Measurements from ENCODE around the gene LRRC71. TPM values are rescaled to one million over a fixed set of nuclear protein-coding genes. Genes with fewer than 3 reads are reported as not detected.

The LRRC71 gene
- total and polyA plus RNA-seq, 2 of the 13 experiments (the other 11 are each of a cell fraction or from before 2014, with no cell fraction given) = not detected

GRCh38 chr1:156892190-156893047 is 28.0 kb upstream of the LRRC71 start (continued):
- TF ChIP-seq PREB (CRISPR knock-in tag; IDR thresholded peaks at IDR 0.05) (no peak), KDM2A (CRISPR knock-in tag; IDR thresholded peaks at IDR 0.05; ENCODE audit: borderline replicate concordance, low read depth) (peak; percentile 81), KLF12 (CRISPR knock-in tag; IDR thresholded peaks at IDR 0.05; ENCODE audit: borderline replicate concordance) (0 out of 2 replicates have a peak, but pooled peaks have one; percentile 61), ZNF232 (CRISPR knock-in tag; IDR thresholded peaks at IDR 0.05; ENCODE audit: borderline replicate concordance) (no peak), CBX5 (CRISPR knock-in tag; IDR thresholded peaks at IDR 0.05; ENCODE audit: borderline replicate concordance) (no peak), HDAC2 (CRISPR knock-in tag; IDR thresholded peaks at IDR 0.05) (0 out of 2 replicates have a peak, but pooled peaks have one; percentile 22)

- FAIRE-seq = no peak
- Histone ChIP-seq H3K79me2 (ENCODE audit: insufficient read depth, low read length) (no peaks in the 10 kb centered on the region), H4K20me1 (ENCODE audit: insufficient read depth, low read length) (no peaks in the 10 kb centered on the region), H3K27ac (ENCODE audit: extremely low read length, insufficient read depth, low read length) (no peak within 1 kb of the TSS), H3K27me3 (ENCODE audit: control insufficient read depth in 1 of 2, insufficient read depth in 2 of 2, low read length in 2 of 2) (peaks cover 4 to 65% of the 10 kb centered on the region in 2 experiments; a peak in 4 of 5 replicates), H3K4me1 (ENCODE audit: insufficient read depth, low read length) (peaks cover 21% of the 10 kb centered on the region), H3K9me3 (ENCODE audit: low read length) (no peaks in the 10 kb centered on the region), H3K4me3 (replicated peaks in 1 of 3; ENCODE audit: insufficient read depth in 1 of 3, low read depth in 2 of 3, low read length in 3 of 3) (0 out of 6 replicates have a peak within 1 kb of the TSS, but pooled peaks of 1 of the 3 experiments have one; percentile 11), H2AFZ (ENCODE audit: low read length) (no peak within 1 kb of the TSS), H3K36me3 (replicated peaks in 1 of 2; ENCODE audit: control insufficient read depth in 1 of 2, insufficient read depth in 2 of 2, low read length in 2 of 2) (no peaks in the 10 kb centered on the region), H3K9ac (ENCODE audit: insufficient read depth, low read depth, low read length) (no peak within 1 kb of the TSS), H3K4me2 (ENCODE audit: low read depth, low read length) (no peak within 1 kb of the TSS)
- no peak for DNase-seq (ENCODE audit: low spot score)
- ChIA-PET POLR2A (no interaction called here), CTCF (ENCODE audit: low intra/inter-chr PET ratio, low total read pairs) (interaction anchor here (0.6 to 2.8 kb wide), 4 partner anchors 26 to 181 kb away, joined by 3 to 23 read pairs (median 8); partner anchors contain the start of gene LRRC71)
- no TSS peak for BruUV-seq (replicated peaks)
- intact Hi-C loops (cut with micrococcal nuclease; ENCODE audit: unreplicated experiment) (no loop called here), in situ Hi-C loops (cut with HindIII; ENCODE audit: extremely low pct_ligation_motif_present, low pct_unique_long_range_greater_than_20kb) (loop anchor here (5.0 kb wide), 1 partner anchor 34 kb away; no protein-coding TSS in a partner anchor)
- TF ChIP-seq ZNF629 (CRISPR knock-in tag; conservative IDR thresholded peaks at IDR 0.05) (peak; percentile 81), NCOR1 (IDR thresholded peaks at IDR 0.05; ENCODE audit: borderline replicate concordance, low read length) (no peak), ZMYM3 (CRISPR knock-in tag; IDR thresholded peaks at IDR 0.05) (0 out of 2 replicates have a peak, but pooled peaks have one; percentile 27)
- WGBS (ENCODE audit: low lambda C conversion rate) = 46% methylated on average over 54 of the region's 60 CpGs
- no peak for ATAC-seq
Observed at GRCh38 chr1:156893048-156893953, 27.1 kb upstream of the LRRC71 start, which contains the start of gene PEAR1. Gene PEAR1, plus strand, starts transcription at chr1:156893718. Its CDS starts 10,209 bp downstream, at chr1:156903927.

Data from HepG2 (cell line).